Measurements from ENCODE around the gene PAAF1.

GRCh38 chr11:73945396-73945795 lies 68.6 kb downstream of the PAAF1 start:
- TF ChIP-seq CTCF (IDR thresholded peaks at IDR 0.05 in 4 of 5, conservative IDR thresholded peaks at IDR 0.05 in 1 of 5) (no peak), POLR2A (IDR thresholded peaks at IDR 0.05) (no peak)
